ENCODE results near the gene SASH1.

DNA sequence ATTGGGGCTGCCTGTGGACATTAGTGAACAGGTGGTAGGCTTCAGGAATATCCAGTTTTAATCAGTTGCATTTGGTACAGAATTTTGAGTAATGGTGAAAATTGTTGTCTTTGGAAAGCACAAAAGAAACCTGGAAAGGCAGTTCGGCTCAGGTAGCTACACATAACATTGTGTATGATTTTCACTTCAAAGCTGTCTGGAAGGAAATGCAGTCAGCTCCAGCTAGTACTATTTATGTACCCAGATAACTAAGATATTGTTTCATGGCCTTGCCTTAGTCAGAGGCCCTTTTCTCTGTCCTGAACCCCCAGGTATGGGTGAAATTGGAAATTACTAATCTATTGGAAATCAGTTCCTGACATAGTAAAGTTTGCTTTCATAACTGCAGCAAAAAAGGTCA is 208.6 kb downstream of the SASH1 start:
- TF ChIP-seq, protein P1, sequence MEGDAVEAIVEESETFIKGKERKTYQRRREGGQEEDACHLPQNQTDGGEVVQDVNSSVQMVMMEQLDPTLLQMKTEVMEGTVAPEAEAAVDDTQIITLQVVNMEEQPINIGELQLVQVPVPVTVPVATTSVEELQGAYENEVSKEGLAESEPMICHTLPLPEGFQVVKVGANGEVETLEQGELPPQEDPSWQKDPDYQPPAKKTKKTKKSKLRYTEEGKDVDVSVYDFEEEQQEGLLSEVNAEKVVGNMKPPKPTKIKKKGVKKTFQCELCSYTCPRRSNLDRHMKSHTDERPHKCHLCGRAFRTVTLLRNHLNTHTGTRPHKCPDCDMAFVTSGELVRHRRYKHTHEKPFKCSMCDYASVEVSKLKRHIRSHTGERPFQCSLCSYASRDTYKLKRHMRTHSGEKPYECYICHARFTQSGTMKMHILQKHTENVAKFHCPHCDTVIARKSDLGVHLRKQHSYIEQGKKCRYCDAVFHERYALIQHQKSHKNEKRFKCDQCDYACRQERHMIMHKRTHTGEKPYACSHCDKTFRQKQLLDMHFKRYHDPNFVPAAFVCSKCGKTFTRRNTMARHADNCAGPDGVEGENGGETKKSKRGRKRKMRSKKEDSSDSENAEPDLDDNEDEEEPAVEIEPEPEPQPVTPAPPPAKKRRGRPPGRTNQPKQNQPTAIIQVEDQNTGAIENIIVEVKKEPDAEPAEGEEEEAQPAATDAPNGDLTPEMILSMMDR (conservative IDR thresholded peaks at IDR 0.05 in 1 of 2, IDR thresholded peaks at IDR 0.05 in 1 of 2; ENCODE audit: low read depth in 1 of 2, low read length in 2 of 2) = no peak
- TF ChIP-seq EZH2 (IDR thresholded peaks at IDR 0.05; ENCODE audit: low read length, missing control alignments) = no peak
